Measurements from ENCODE around the gene LRP1B. TPM values are rescaled to one million over a fixed set of nuclear protein-coding genes. Genes with fewer than 3 reads are reported as not detected.

LRP1B gene
- total RNA-seq, 1 experiment from 2014 or later: 0.52 TPM

DNA sequence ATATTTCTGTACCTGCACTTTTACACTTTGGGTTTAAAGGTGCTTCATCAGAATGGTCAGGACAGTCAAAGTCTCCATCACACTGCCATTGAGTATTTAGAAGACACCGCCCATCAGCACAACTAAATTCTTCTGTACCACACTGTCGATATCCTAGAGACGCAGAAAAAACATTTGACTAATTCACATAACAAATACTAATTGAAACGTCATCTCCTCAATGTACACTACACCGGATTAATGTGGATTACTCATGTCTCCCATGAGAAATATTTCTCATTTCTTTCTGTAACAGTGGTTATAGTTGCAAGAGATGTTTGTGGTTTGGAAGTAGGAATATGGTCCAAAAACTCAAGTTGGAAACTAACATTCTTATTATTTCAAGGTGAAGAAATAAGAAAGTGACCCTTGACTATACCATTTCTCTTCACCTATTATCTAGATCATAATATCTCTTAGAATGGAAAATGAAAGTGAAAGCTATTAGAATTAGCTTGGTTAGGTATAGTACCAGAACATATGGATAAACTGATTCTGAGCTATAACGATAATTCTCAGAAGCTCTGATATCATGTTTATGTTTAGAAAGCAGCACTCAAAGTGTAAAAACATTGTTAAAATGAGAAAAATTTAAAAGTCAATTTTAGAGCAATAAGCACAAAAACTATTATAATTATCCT lies 1627.7 kb downstream of the LRP1B start:
- Mint-ChIP-seq H3K27ac (no peak overlapping the region), H3K9me3 (no peaks in the 10 kb centered on the region), H3K4me1 (no peaks in the 10 kb centered on the region), H3K27me3 (ENCODE audit: low read depth) (no peaks in the 10 kb centered on the region), H3K4me3 (no peak overlapping the region), H3K36me3 (no peaks in the 10 kb centered on the region)
- TF ChIP-seq ESRRA (CRISPR knock-in tag; IDR thresholded peaks at IDR 0.05; ENCODE audit: borderline replicate concordance) (no peak), GRHL2 (CRISPR knock-in tag; IDR thresholded peaks at IDR 0.05; ENCODE audit: insufficient replicate concordance, severe bottlenecking) (no peak), ZNF671 (CRISPR knock-in tag; IDR thresholded peaks at IDR 0.05) (no peak), TEAD4 (CRISPR knock-in tag; IDR thresholded peaks at IDR 0.05) (no peak), SOX15 (CRISPR knock-in tag; IDR thresholded peaks at IDR 0.05) (no peak), ZMAT4 (CRISPR knock-in tag; IDR thresholded peaks at IDR 0.05) (no peak), ATF2 (CRISPR knock-in tag; IDR thresholded peaks at IDR 0.05; ENCODE audit: borderline replicate concordance, low read depth) (no peak), ZNF532 (CRISPR knock-in tag; IDR thresholded peaks at IDR 0.05; ENCODE audit: borderline replicate concordance) (no peak), NR3C1 (CRISPR knock-in tag; conservative IDR thresholded peaks at IDR 0.05; ENCODE audit: low read depth) (no peak)
- DNase-seq (ENCODE audit: low spot score) (no peak), ATAC-seq (no peak)
- ChIA-PET POLR2A (no interaction called here), CTCF (no interaction called here)

DNA sequence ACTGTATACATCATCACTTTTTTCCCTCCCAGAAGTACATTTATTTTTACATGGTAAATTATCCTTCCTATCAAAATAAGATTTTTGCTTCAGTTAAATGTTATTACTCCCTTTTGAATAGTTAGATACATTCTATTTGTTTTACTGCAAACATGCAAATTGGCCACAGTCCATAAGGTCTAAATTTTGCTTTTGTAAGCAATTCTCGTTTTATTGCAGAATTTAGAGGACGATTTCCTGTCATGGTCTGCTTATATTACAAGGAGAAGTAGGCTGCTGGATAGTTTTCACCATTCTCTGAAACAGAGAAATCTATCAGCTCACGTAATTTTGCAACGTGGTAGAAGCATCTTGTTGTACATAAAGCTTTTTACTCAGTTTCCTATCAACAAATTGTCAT lies 1632.5 kb downstream of the LRP1B start:
- H3K36me3 Mint-ChIP-seq: no peaks in the 10 kb centered on the region
- no peak for TF ChIP-seq IRF2 (CRISPR knock-in tag; IDR thresholded peaks at IDR 0.05; ENCODE audit: borderline replicate concordance, low read depth)
- no peaks in the 10 kb centered on the region for H3K27me3 Mint-ChIP-seq (ENCODE audit: low read depth)
- no peak overlapping the region for H3K4me3 Mint-ChIP-seq
- no peaks in the 10 kb centered on the region for H3K4me1 Mint-ChIP-seq
- H3K27ac Mint-ChIP-seq: no peak overlapping the region
- ChIA-PET CTCF (no interaction called here), POLR2A (no interaction called here)
- ATAC-seq (no peak), DNase-seq (ENCODE audit: low spot score) (no peak)
- no peaks in the 10 kb centered on the region for H3K9me3 Mint-ChIP-seq

DNA sequence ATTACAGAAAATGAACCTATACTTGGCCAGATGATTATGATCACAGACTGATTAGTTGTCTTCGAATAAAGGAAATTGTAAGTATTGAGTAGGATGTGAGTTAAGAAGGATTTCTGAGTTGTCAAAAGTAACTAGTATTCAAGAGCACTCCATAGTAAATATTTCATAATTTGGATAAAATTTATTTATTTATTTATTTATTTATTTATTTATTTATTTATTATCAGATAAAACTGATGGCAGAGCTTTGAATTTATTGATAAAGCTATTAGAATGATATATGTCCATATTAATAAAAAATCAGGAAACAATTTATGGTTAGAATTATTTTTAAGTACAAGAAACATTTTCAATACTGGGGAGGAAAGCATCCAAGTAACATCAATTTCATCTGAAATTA lies 1634.1 kb downstream of the LRP1B start:
- Mint-ChIP-seq H3K9me3 (no peaks in the 10 kb centered on the region), H3K27ac (no peak overlapping the region), H3K36me3 (no peaks in the 10 kb centered on the region), H3K4me3 (no peak overlapping the region), H3K27me3 (ENCODE audit: low read depth) (no peaks in the 10 kb centered on the region), H3K4me1 (no peaks in the 10 kb centered on the region)
- POLR2A ChIA-PET: no interaction called here
- CTCF ChIA-PET: interaction anchor here (0.5 kb wide), 1 partner anchor 60 kb away, joined by 4 read pairs; no protein-coding TSS in a partner anchor
- no peak for ATAC-seq
- DNase-seq (ENCODE audit: low spot score): no peak
- TF ChIP-seq CREB1 (CRISPR knock-in tag; IDR thresholded peaks at IDR 0.05) (no peak), ZNF671 (CRISPR knock-in tag; IDR thresholded peaks at IDR 0.05) (no peak), FOXP1 (CRISPR knock-in tag; IDR thresholded peaks at IDR 0.05; ENCODE audit: borderline replicate concordance) (no peak), SP1 (CRISPR knock-in tag; conservative IDR thresholded peaks at IDR 0.05) (no peak), AR (CRISPR knock-in tag; IDR thresholded peaks at IDR 0.05) (no peak), NR2C2 (CRISPR knock-in tag; IDR thresholded peaks at IDR 0.05) (no peak), GABPB1 (CRISPR knock-in tag; IDR thresholded peaks at IDR 0.05) (no peak), TP53 (CRISPR knock-in tag; IDR thresholded peaks at IDR 0.05) (no peak), SMAD3 (CRISPR knock-in tag; IDR thresholded peaks at IDR 0.05; ENCODE audit: borderline replicate concordance) (no peak), ZNF416 (CRISPR knock-in tag; IDR thresholded peaks at IDR 0.05) (no peak), ZNF219 (CRISPR knock-in tag; IDR thresholded peaks at IDR 0.05; ENCODE audit: borderline replicate concordance) (no peak), NFATC4 (CRISPR knock-in tag; IDR thresholded peaks at IDR 0.05) (no peak)
- TF ChIP-seq, protein P1, sequence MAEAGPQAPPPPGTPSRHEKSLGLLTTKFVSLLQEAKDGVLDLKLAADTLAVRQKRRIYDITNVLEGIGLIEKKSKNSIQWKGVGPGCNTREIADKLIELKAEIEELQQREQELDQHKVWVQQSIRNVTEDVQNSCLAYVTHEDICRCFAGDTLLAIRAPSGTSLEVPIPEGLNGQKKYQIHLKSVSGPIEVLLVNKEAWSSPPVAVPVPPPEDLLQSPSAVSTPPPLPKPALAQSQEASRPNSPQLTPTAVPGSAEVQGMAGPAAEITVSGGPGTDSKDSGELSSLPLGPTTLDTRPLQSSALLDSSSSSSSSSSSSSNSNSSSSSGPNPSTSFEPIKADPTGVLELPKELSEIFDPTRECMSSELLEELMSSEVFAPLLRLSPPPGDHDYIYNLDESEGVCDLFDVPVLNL (CRISPR knock-in tag; IDR thresholded peaks at IDR 0.05; ENCODE audit: borderline replicate concordance, low read depth): no peak

Measured in WTC11 (cell line).